Astrocyte of the hippocampus (primary cell): ENCODE data around the gene UGT1A1.

ENCODE experiments used
- DNase-seq: peaks from one replicate; pipeline ENCODE4 v3.0.0; 2011; ENCODE audit warnings: low read depth, low spot score

Gene UGT1A1

DNA sequence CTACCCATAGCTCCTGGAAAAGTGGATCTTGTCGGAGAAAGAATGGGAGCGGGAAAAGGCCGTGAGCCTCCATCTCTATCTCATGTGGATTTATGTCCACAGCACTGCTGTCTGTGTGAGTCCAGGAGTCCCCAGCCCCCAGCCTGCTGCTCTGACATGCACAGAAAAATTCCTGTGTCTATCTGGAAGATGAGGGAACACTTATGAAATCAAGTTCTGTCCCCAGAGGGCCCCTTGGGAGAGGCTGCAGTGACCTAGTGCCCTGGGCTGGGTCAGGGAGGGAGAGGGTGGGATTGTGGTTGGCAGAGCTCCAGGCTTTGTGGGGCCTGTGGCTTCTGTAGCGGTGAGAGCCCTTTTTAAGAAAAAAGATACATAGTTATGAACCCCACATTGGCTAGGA, 56.7 kb downstream of the UGT1A1 start:
- no peak for DNase-seq

DNA sequence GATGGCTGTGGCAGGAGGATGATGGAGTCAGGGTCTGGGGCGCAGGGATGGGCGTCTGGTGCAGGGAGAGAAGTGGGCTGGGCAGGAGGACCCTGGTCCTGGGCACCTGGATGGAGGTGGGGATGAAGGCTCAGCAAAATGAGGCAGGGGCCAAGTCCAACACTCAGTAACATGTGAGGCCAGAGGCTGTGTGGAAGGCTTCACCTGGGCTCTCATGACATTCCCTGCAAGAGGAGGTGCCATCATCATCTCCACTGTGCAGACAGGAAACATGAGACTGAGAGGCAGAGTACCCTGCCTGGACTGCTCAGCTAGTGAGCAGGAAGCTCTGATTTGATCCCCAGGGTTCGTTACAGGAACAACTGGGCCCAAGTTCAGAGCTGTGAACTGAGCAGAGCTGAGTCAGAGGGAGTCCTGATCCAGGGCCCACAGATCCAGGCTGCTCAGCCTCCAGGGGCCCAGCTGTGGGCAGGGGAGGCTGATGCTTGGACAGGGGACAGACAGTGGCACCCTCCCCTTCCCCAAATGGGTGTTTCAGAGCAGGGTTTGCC, 57.4 kb downstream of the UGT1A1 start:
- DNase-seq, result no peak

GRCh38 chr2:233817995-233818638, 58.0 kb downstream of the UGT1A1 start:
- no peak for DNase-seq

GRCh38 chr2:233818639-233819621, 58.9 kb downstream of the UGT1A1 start:
- no peak for DNase-seq

DNA sequence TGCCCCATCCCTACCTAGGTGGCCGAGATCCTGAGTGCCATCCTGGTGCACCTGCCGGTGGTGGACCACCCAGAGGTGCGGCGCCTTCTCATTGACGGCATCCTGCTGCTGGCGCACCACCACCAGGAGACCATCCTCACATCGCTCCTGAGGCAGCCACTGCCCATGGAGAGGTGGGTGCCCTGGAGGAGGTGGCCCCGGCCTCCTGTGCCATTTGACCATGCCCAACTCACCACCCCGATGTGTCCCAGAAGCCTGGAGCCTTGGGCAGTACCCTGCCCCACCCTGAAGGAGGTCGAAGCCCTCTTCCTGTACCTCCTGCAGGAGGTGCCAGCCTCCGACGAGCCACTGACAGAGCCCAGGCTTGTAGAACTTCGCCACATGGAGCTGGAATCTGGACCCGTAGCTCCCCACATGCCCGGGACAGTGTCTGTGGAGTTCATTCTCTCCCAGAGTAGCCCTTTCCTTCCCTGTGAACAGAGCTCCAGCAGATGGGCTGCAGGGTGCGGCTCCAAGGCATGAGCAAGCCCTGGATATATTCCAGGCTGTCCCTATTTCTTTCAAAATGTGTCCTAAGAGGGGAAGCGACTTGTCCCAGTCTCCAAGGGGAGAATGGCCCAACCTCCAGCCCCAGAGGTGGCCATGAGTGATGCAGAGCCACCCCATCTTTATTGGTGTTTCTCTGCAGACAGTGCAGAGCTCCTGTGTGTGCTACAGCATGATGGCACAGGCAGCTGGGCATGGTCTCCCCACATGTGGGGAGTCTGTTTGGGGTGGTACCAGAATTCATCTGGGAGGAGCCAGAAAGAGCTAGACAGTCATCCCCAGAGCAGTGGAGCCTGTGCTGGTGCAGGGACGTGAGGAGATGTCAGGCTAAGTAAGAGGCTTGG, 60.1 kb downstream of the UGT1A1 start:
- DNase-seq, result no peak

DNA sequence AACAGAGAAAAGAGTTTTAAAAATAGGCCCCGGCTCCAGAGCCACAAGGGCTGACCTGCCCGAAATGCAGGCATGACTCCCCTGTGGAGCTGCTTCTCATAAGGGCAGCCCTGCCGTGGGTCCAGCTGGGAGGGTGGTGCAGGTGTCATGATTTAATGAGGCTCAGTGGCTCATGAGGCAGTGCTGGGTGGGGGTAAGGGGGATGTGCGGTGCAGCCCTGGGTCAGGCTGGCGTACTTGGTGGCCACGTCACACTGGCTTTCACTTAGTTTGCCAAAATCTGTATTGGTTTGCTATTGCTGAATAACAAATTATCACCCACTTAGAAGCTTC, 60.7 kb downstream of the UGT1A1 start:
- DNase-seq, result no peak

GRCh38 chr2:233821196-233821595, 61.1 kb downstream of the UGT1A1 start:
- no peak for DNase-seq

GRCh38 chr2:233821709-233822100, 61.6 kb downstream of the UGT1A1 start:
- no peak for DNase-seq

DNA sequence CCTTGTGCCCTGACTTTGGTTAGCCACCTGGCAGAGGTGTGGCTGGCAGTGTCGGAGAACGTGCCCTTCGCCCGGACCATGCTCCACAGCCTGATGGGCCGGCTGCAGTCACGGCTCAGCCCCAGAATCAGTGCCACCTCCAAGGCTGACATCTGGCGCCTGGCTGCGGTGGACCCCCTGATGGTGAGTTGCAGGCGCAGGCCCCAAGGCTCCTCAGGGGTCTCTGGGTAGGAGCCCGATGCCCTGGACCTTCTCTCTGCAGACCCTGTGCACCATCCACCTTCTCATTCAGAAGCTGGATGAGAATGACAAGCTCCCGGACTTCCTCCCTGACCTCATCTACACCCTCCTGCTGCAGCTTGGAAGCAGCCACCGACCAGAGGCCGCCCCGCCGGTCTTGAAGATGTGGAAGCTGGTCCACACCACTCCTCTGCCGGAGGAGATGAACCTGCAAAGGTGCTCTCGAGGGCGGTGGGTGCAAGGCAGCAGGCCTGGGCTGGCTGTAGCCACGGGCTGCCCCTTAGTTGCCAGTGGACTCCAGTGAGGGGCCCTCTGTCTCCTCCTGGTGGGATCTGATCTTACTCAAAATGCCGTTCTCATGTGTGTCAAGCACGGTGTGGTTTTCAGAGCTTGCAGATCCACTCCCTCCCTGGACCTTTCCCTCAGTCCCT, 62.2 kb downstream of the UGT1A1 start:
- DNase-seq, result no peak
